Bronchial epithelial cell (primary cell): ENCODE measurements around the gene NIN. TPM values are rescaled to one million over a fixed set of nuclear protein-coding genes. Genes with fewer than 3 reads are reported as not detected.

Experiments used
- DNase-seq: peaks from one replicate; pipeline ENCODE4 v3.0.0-alpha.2; 2010; ENCODE audit warnings: low read depth
- FAIRE-seq: peaks from 2 replicates; lab custom pipeline; 2011; peaks lifted over from hg19 to GRCh38; lab: Jason Lieb, UNC
- H3K27me3 ChIP-seq: 2 replicates; pipeline ENCODE4 v1.5.1; 2011; ENCODE audit warnings: low read length; ENCODE audit not compliant: control insufficient read depth, insufficient read depth
- H3K36me3 ChIP-seq: 2 replicates; pipeline ENCODE4 v1.5.1; 2011; ENCODE audit warnings: low read length; ENCODE audit not compliant: control insufficient read depth, insufficient read depth
- H3K4me3 ChIP-seq: 2 replicates; pipeline ENCODE4 v1.5.1; 2011; ENCODE audit warnings: mild to moderate bottlenecking, low read depth, low read length, control low read depth
- CTCF ChIP-seq: IDR thresholded peaks from 2 replicates; pipeline ENCODE4 v1.5.1; 2011; ENCODE audit warnings: mild to moderate bottlenecking, moderate library complexity, low read length, control low read depth, inconsistent platforms; ENCODE audit not compliant: insufficient read depth, severe bottlenecking
- total RNA-seq: library from RNA; depleted of rRNA; stranded (reverse); fragments of >200 nt; gene quantifications from 2 replicates; pipeline ENCODE4 v1.2.1, GENCODE V29; 2014

The NIN gene
- total RNA-seq, 1 donor from 2014 or later = 16.8 TPM

GRCh38 chr14:50762001-50762930 lies 68.7 kb downstream of the NIN start:
- DNase-seq (peak; percentile 75), FAIRE-seq (no peak)
- Histone ChIP-seq H3K27me3 (no peaks in the 10 kb centered on the region), H3K36me3 (peaks cover 15% of the 10 kb centered on the region), H3K4me3 (no peak overlapping the region)
- no peak for TF ChIP-seq CTCF

GRCh38 chr14:50759800-50760543 lies 71.0 kb downstream of the NIN start:
- no peak overlapping the region for H3K4me3 ChIP-seq
- DNase-seq (no peak), FAIRE-seq (no peak)
- no peak for TF ChIP-seq CTCF
- no peaks in the 10 kb centered on the region for H3K27me3 ChIP-seq
- H3K36me3 ChIP-seq = peaks cover 9% of the 10 kb centered on the region

- FAIRE-seq (no peak), DNase-seq (no peak)
- peaks cover 9% of the 10 kb centered on the region for H3K36me3 ChIP-seq
- H3K4me3 ChIP-seq = no peak overlapping the region
- TF ChIP-seq CTCF = no peak
- no peaks in the 10 kb centered on the region for H3K27me3 ChIP-seq
Observed at GRCh38 chr14:50758945-50759344, 72.0 kb downstream of the NIN start.

GRCh38 chr14:50758305-50758704 lies 72.7 kb downstream of the NIN start:
- Histone ChIP-seq H3K36me3 (peaks cover 9% of the 10 kb centered on the region), H3K4me3 (no peak overlapping the region), H3K27me3 (no peaks in the 10 kb centered on the region)
- FAIRE-seq (no peak), DNase-seq (no peak)
- no peak for TF ChIP-seq CTCF

GRCh38 chr14:50757702-50758101 lies 73.3 kb downstream of the NIN start:
- H3K27me3 ChIP-seq = no peaks in the 10 kb centered on the region
- FAIRE-seq (no peak), DNase-seq (no peak)
- TF ChIP-seq CTCF = no peak
- peaks cover 9% of the 10 kb centered on the region for H3K36me3 ChIP-seq
- no peak overlapping the region for H3K4me3 ChIP-seq
